IMR-90 (cell line): ENCODE results near the gene NELFCD. TPM values are rescaled to one million over a fixed set of nuclear protein-coding genes. Genes with fewer than 3 reads are reported as not detected.
"Not testable (repeated sequence)": the region's sequence is repeated elsewhere in the genome, so short reads cannot be mapped to it uniquely, and the experiment has no call there.

Source experiments
- ATAC-seq: fragments of 200-7000 bp; cut with Tn5 transposase; 2 replicates; pipeline ENCODE4 v1.9.1; 2020; ENCODE audit warnings: low read depth, mild to moderate bottlenecking, moderate library complexity
- BruUV-seq: library from RNA; stranded (reverse); fragments of 400-500 nt; replicated peaks from 2 replicates; lab custom pipeline; 2021; lab: Mats Ljungman, UMichigan
- CTCF ChIA-PET: fragments of 300-600 bp; formaldehyde crosslinking; extraction: SDS; loops from one replicate; lab custom pipeline; 2021; ENCODE audit warnings: antibody characterized with exemption; lab: Yijun Ruan, JAX
- POLR2A ChIA-PET: fragments of 300-600 bp; sonication (Branson Sonifier 250); formaldehyde crosslinking; loops from one replicate; lab custom pipeline; 2022; ENCODE audit warnings: antibody characterized with exemption; ENCODE audit not compliant: unreplicated experiment; lab: Charles Lee
- DNase-seq: peaks from one replicate; pipeline ENCODE4 v3.0.0; 2013
- H2AFZ ChIP-seq: replicated peaks from 2 replicates; pipeline ENCODE3; 2013; ENCODE audit warnings: low read length, mild to moderate bottlenecking; ENCODE audit not compliant: poor library complexity
- H2AK5ac ChIP-seq: 2 replicates; pipeline ENCODE4 v1.6.1; 2013; ENCODE audit warnings: low read depth, low read length, inconsistent platforms
- H2AK9ac ChIP-seq: replicated peaks from 2 replicates; pipeline ENCODE3; 2013; ENCODE audit warnings: mild to moderate bottlenecking, low read depth, low read length, moderate library complexity; ENCODE audit not compliant: poor library complexity
- H2BK120ac ChIP-seq: 2 replicates; pipeline ENCODE4 v1.6.1; 2013; ENCODE audit warnings: low read depth, low read length, inconsistent platforms
- H2BK15ac ChIP-seq: 3 replicates; pipeline ENCODE4 v1.6.1; 2013; ENCODE audit warnings: low read depth, low read length, inconsistent platforms
- H2BK20ac ChIP-seq: 2 replicates; pipeline ENCODE4 v1.6.1; 2013; ENCODE audit warnings: low read depth, mild to moderate bottlenecking, inconsistent platforms, low read length, moderate library complexity
- H2BK5ac ChIP-seq: 2 replicates; pipeline ENCODE4 v1.6.1; 2013; ENCODE audit warnings: mild to moderate bottlenecking, low read depth, low read length, inconsistent platforms; ENCODE audit not compliant: poor library complexity, severe bottlenecking
- H3K14ac ChIP-seq: replicated peaks from 2 replicates; pipeline ENCODE4 v1.6.1; 2013; ENCODE audit warnings: low read depth, low read length, inconsistent platforms
- H3K18ac ChIP-seq: 2 replicates; pipeline ENCODE4 v1.6.1; 2013; ENCODE audit warnings: low read depth, low read length, control low read depth
- H3K23ac ChIP-seq: 2 replicates; pipeline ENCODE4 v1.6.1; 2013; ENCODE audit warnings: low read depth, low read length, inconsistent platforms
- H3K27ac ChIP-seq: 2 replicates; pipeline ENCODE4 v1.5.1; 2013; ENCODE audit warnings: mild to moderate bottlenecking, control low read depth, low read length; ENCODE audit not compliant: insufficient read depth
- H3K27me3 ChIP-seq: 2 replicates; pipeline ENCODE4 v1.6.1; 2013; ENCODE audit warnings: low read length; ENCODE audit not compliant: control insufficient read depth, insufficient read depth
- H3K36me3 ChIP-seq: 2 replicates; pipeline ENCODE4 v1.6.1; 2013; ENCODE audit warnings: low read length, mixed read lengths; ENCODE audit not compliant: control insufficient read depth, insufficient read depth
- H3K4ac ChIP-seq: 2 replicates; pipeline ENCODE4 v1.6.1; 2013; ENCODE audit warnings: low read depth, low read length, inconsistent platforms
- H3K4me1 ChIP-seq: 2 replicates; pipeline ENCODE4 v1.6.1; 2013; ENCODE audit warnings: low read length, mixed read lengths; ENCODE audit not compliant: control insufficient read depth, insufficient read depth
- H3K4me2 ChIP-seq: 2 replicates; pipeline ENCODE4 v1.6.1; 2013; ENCODE audit warnings: low read depth, mild to moderate bottlenecking, control low read depth, low read length, moderate library complexity
- H3K4me3 ChIP-seq: 2 replicates; pipeline ENCODE4 v1.5.1; 2013; ENCODE audit warnings: low read depth, mild to moderate bottlenecking, control low read depth, low read length, moderate library complexity; ENCODE audit not compliant: insufficient read depth
- H3K56ac ChIP-seq: 2 replicates; pipeline ENCODE4 v1.6.1; 2013; ENCODE audit warnings: low read length, inconsistent platforms; ENCODE audit not compliant: insufficient read depth; ENCODE audit errors: extremely low read depth
- H3K79me1 ChIP-seq, 2 experiments: 2 replicates each; pipeline ENCODE4 v1.6.1; 2013; ENCODE audit warnings: low read length in 2 of 2, inconsistent platforms in 1 of 2, low read depth in 1 of 2
- H3K9ac ChIP-seq: 2 replicates; pipeline ENCODE4 v1.6.1; 2013; ENCODE audit warnings: low read depth, low read length, control low read depth
- H3K9me1 ChIP-seq: 2 replicates; pipeline ENCODE4 v1.6.1; 2013; ENCODE audit warnings: low read length, inconsistent platforms; ENCODE audit not compliant: insufficient read depth
- H3K9me3 ChIP-seq: 2 replicates; pipeline ENCODE4 v1.6.1; 2013; ENCODE audit warnings: low read length; ENCODE audit not compliant: control insufficient read depth, insufficient read depth
- H4K20me1 ChIP-seq: 2 replicates; pipeline ENCODE4 v1.6.1; 2013; ENCODE audit warnings: low read length, inconsistent platforms; ENCODE audit not compliant: insufficient read depth
- H4K5ac ChIP-seq: 2 replicates; pipeline ENCODE4 v1.6.1; 2013; ENCODE audit warnings: mild to moderate bottlenecking, low read depth, low read length, control low read depth
- H4K8ac ChIP-seq, 2 experiments: 2 replicates each; pipeline ENCODE4 v1.6.1; 2013; ENCODE audit warnings: low read depth in 2 of 2, low read length in 2 of 2, control low read depth in 1 of 2, inconsistent platforms in 1 of 2
- H4K91ac ChIP-seq: 2 replicates; pipeline ENCODE4 v1.6.1; 2013; ENCODE audit warnings: low read depth, low read length, inconsistent platforms; ENCODE audit not compliant: insufficient read depth
- CTCF ChIP-seq: conservative IDR thresholded peaks from 2 replicates; pipeline ENCODE4 v1.5.1; 2012; ENCODE audit warnings: mild to moderate bottlenecking, low read depth, low read length, improper control_type of control experiment
- MAFK ChIP-seq: IDR thresholded peaks from 2 replicates; pipeline ENCODE4 v1.6.1; 2012; ENCODE audit warnings: low read depth, low read length, improper control_type of control experiment
- MXI1 ChIP-seq: IDR thresholded peaks from 2 replicates; pipeline ENCODE4 v1.6.1; 2012; ENCODE audit warnings: low read depth, mild to moderate bottlenecking, low read length, moderate library complexity, borderline replicate concordance
- NFE2L2 ChIP-seq: fragments of 150-350 bp; IDR thresholded peaks from 2 replicates; pipeline ENCODE4 v1.6.1; 2016; ENCODE audit warnings: low read depth, mild to moderate bottlenecking, low read length
- RCOR1 ChIP-seq: IDR thresholded peaks from 2 replicates; pipeline ENCODE4 v1.6.1; 2012; ENCODE audit warnings: mild to moderate bottlenecking, low read length, improper control_type of control experiment; ENCODE audit not compliant: insufficient replicate concordance
- SMC3 ChIP-seq: fragments of 150-350 bp; IDR thresholded peaks from 2 replicates; pipeline ENCODE4 v1.6.1; 2016; ENCODE audit warnings: low read depth, mild to moderate bottlenecking, antibody characterized with exemption, low read length, moderate library complexity
- WGBS, 2 experiments: methylation state at CpG; one replicate each; pipeline versions ENCODE4 v1.1.5 to v1.1.7; 2013; ENCODE audit warnings: missing lambda C conversion rate in 2 of 2; ENCODE audit not compliant: insufficient read length in 1 of 2; ENCODE audit errors: extremely low coverage in 2 of 2; 5-methylcytosine and 5-hydroxymethylcytosine counted together
- dilution Hi-C: fragments of 300-500 bp; cut with HindIII; formaldehyde crosslinking; loops from one replicate; pipeline ENCODE4 v1.14.3; 2018; ENCODE audit warnings: low sequenced_read_pairs; ENCODE audit not compliant: unreplicated experiment
- in situ Hi-C: fragments of 300-500 bp; cut with MboI; formaldehyde crosslinking; loops from 3 replicates; pipeline ENCODE4 v1.14.3; 2019; ENCODE audit warnings: low sequenced_read_pairs, inconsistent platforms, mixed read lengths
- intact Hi-C: fragments of 100-400 bp; cut with micrococcal nuclease; formaldehyde crosslinking; loops from 2 replicates; pipeline ENCODE4 v1.10.0; 2022
- polyA plus RNA-seq, 3 experiments: library from polyadenylated mRNA; depleted of rRNA; stranded (reverse); fragments of >200 nt; gene quantifications; 2 replicates each; pipeline ENCODE4 v1.2.3, GENCODE V29; 2012; ENCODE audit warnings: low replicate concordance in 1 of 3
- total RNA-seq: library from RNA; depleted of rRNA; stranded (reverse); fragments of >200 nt; gene quantifications from 2 replicates; pipeline ENCODE4 v1.2.3, GENCODE V29; 2012

The NELFCD gene
- total and polyA plus RNA-seq, 2 of the 4 experiments (the other 2 are of a cell fraction), result 88.9 to 94.1 TPM

- ATAC-seq (no peak), DNase-seq (no peak)
- Histone ChIP-seq H3K14ac (no peak overlapping the region), H4K20me1 (no peaks in the 10 kb centered on the region), H3K9ac (no peak overlapping the region), H2AK9ac (no peak overlapping the region), H3K9me3 (no peaks in the 10 kb centered on the region), H2AK5ac (no peak overlapping the region), H3K56ac (no peak overlapping the region), H3K79me1 (no peaks in the 10 kb centered on the region), H2BK120ac (no peak overlapping the region), H3K4me3 (no peak overlapping the region), H3K36me3 (no peaks in the 10 kb centered on the region), H3K9me1 (no peaks in the 10 kb centered on the region), H2BK15ac (no peak overlapping the region), H3K23ac (no peak overlapping the region), H3K27ac (no peak overlapping the region), H3K27me3 (peaks cover 19% of the 10 kb centered on the region), H4K8ac (no peak overlapping the region), H2BK5ac (no peak overlapping the region), H4K91ac (no peak overlapping the region), H3K4me2 (no peak overlapping the region), H3K4me1 (no peaks in the 10 kb centered on the region), H3K18ac (no peak overlapping the region), H2BK20ac (no peak overlapping the region), H3K4ac (no peak overlapping the region), H4K5ac (no peak overlapping the region), H2AFZ (no peak overlapping the region)
- in situ Hi-C loops, result no loop called here
- dilution Hi-C loops, result no loop called here
- no TSS peak for BruUV-seq
- ChIA-PET CTCF (no interaction called here), POLR2A (no interaction called here)
- intact Hi-C loops, result no loop called here
- no peak for TF ChIP-seq RCOR1
- TF ChIP-seq MXI1, result no peak
- TF ChIP-seq MAFK, result no peak
- no peak for TF ChIP-seq CTCF
- no peak for TF ChIP-seq NFE2L2
- TF ChIP-seq SMC3, result no peak
- WGBS, 2 experiments, result no CpG with 5 or more reads among the region's 8 CpGs
Observed at GRCh38 chr20:58963060-58963584, 17.9 kb upstream of the NELFCD start.

- H4K91ac ChIP-seq, POLR2A ChIA-PET, H2AK5ac ChIP-seq, H2BK20ac ChIP-seq, H3K4me1 ChIP-seq, BruUV-seq, H4K8ac ChIP-seq, H3K27ac ChIP-seq, H2BK120ac ChIP-seq, H3K9me3 ChIP-seq, intact Hi-C loops, H3K4ac ChIP-seq, dilution Hi-C loops, H3K79me1 ChIP-seq, H2AFZ ChIP-seq, H3K23ac ChIP-seq, H3K36me3 ChIP-seq, CTCF ChIA-PET, DNase-seq, H2BK15ac ChIP-seq, H3K56ac ChIP-seq, H3K9me1 ChIP-seq, H3K14ac ChIP-seq, H3K4me2 ChIP-seq, H3K9ac ChIP-seq, H4K5ac ChIP-seq, H3K18ac ChIP-seq, H2BK5ac ChIP-seq, H4K20me1 ChIP-seq, H2AK9ac ChIP-seq, in situ Hi-C loops, H3K4me3 ChIP-seq, ATAC-seq: not testable (repeated sequence)
- H3K27me3 ChIP-seq, result peaks cover 19% of the 10 kb centered on the region
- no CpG with 5 or more reads among the region's 5 CpGs for WGBS, 2 experiments
Observed at GRCh38 chr20:58963922-58964321, 17.1 kb upstream of the NELFCD start.
